ENCODE data around the gene ATXN2. TPM values are rescaled to one million over a fixed set of nuclear protein-coding genes. Genes with fewer than 3 reads are reported as not detected.
A peak's percentile ranks its signal among the peaks of the same experiment; 100 is the strongest.

The ATXN2 gene
- total RNA-seq, 2 experiments from 2014 or later, result 21.9 to 23.7 TPM

GRCh38 chr12:111418594-111418880 is 180.6 kb downstream of the ATXN2 start:
- no peak for DNase-seq
- intact Hi-C loops (cut with DNase I, micrococcal nuclease), result loop anchor here in 1 of 2 experiments (10.0 kb wide), 1 partner anchor 596 kb away; the partner anchor contains the start of genes ERP29 and TMEM116
- no peak for ATAC-seq (ENCODE audit: poor library complexity)
- peaks cover 29% of the 10 kb centered on the region for H3K4me1 Mint-ChIP-seq (ENCODE audit: low read depth)
- H3K4me3 ChIP-seq (ENCODE audit: low read length), result no peak overlapping the region
- peaks cover 25% of the 10 kb centered on the region for H3K4me1 ChIP-seq (ENCODE audit: insufficient read depth, low read length)
- no peak overlapping the region for H3K27ac ChIP-seq (ENCODE audit: low read depth in 1 of 2, low read length in 2 of 2)
- no peaks in the 10 kb centered on the region for H3K27me3 Mint-ChIP-seq
- peaks cover 43% of the 10 kb centered on the region for H3K36me3 ChIP-seq (ENCODE audit: insufficient read depth, low read length)
- TF ChIP-seq, protein P1, sequence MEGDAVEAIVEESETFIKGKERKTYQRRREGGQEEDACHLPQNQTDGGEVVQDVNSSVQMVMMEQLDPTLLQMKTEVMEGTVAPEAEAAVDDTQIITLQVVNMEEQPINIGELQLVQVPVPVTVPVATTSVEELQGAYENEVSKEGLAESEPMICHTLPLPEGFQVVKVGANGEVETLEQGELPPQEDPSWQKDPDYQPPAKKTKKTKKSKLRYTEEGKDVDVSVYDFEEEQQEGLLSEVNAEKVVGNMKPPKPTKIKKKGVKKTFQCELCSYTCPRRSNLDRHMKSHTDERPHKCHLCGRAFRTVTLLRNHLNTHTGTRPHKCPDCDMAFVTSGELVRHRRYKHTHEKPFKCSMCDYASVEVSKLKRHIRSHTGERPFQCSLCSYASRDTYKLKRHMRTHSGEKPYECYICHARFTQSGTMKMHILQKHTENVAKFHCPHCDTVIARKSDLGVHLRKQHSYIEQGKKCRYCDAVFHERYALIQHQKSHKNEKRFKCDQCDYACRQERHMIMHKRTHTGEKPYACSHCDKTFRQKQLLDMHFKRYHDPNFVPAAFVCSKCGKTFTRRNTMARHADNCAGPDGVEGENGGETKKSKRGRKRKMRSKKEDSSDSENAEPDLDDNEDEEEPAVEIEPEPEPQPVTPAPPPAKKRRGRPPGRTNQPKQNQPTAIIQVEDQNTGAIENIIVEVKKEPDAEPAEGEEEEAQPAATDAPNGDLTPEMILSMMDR (IDR thresholded peaks at IDR 0.05), result no peak
- H3K9me3 ChIP-seq (ENCODE audit: control insufficient read depth in 1 of 2, insufficient read depth in 1 of 2, low read length in 2 of 2), result no peaks in the 10 kb centered on the region
- no peaks in the 10 kb centered on the region for H3K9me3 Mint-ChIP-seq
- H3K27ac Mint-ChIP-seq, result no peak overlapping the region
- ChIA-PET POLR2A (interaction anchor here (1.1 to 1.5 kb wide), 2 partner anchors 11 to 16 kb away, joined by 4 to 6 read pairs; no protein-coding TSS in a partner anchor), CTCF (interaction anchor here (1.2 kb wide), 1 partner anchor 33 kb away, joined by 4 read pairs; no protein-coding TSS in a partner anchor)
- H3K27me3 ChIP-seq (ENCODE audit: control insufficient read depth in 1 of 2, insufficient read depth in 2 of 2, low read length in 2 of 2), result no peaks in the 10 kb centered on the region
- H3K36me3 Mint-ChIP-seq (ENCODE audit: low read depth), result peaks cover 57% of the 10 kb centered on the region
- no peak overlapping the region for H3K4me3 Mint-ChIP-seq

GRCh38 chr12:111417784-111418593 is 181.1 kb downstream of the ATXN2 start:
- H3K4me1 Mint-ChIP-seq (ENCODE audit: low read depth), result peaks cover 34% of the 10 kb centered on the region
- peaks cover 60% of the 10 kb centered on the region for H3K36me3 Mint-ChIP-seq (ENCODE audit: low read depth)

DNA sequence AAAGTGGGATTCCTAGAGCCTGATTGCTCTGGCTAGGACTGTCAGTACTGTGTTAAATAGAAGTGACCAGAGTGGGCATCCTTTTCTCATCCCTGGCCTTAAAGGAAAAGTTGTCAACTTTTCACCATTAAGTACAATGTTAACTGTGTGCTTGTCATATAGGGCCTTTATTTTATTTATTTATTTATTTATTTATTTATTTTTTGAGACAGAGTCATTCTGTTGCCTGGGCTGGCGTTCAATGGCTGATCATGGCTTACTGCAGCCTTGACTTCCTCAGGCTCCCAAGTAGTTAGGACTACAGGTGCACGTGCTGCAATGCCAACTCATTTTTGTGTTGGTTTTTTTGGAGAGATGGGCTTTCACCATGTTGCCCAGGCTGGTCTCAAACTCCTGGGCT is 181.8 kb downstream of the ATXN2 start:
- ATAC-seq (ENCODE audit: poor library complexity) (no peak), DNase-seq (no peak)
- Mint-ChIP-seq H3K4me1 (ENCODE audit: low read depth) (peaks cover 41% of the 10 kb centered on the region), H3K27me3 (no peaks in the 10 kb centered on the region), H3K36me3 (ENCODE audit: low read depth) (peaks cover 57% of the 10 kb centered on the region), H3K9me3 (no peaks in the 10 kb centered on the region), H3K27ac (peak overlapping the region; percentile 13), H3K4me3 (no peak overlapping the region)
- no peaks in the 10 kb centered on the region for H3K27me3 ChIP-seq (ENCODE audit: control insufficient read depth in 1 of 2, insufficient read depth in 2 of 2, low read length in 2 of 2)
- H3K27ac ChIP-seq (ENCODE audit: low read depth in 1 of 2, low read length in 2 of 2), result no peak overlapping the region
- H3K4me1 ChIP-seq (ENCODE audit: insufficient read depth, low read length), result peaks cover 35% of the 10 kb centered on the region
- TF ChIP-seq, protein P1 (IDR thresholded peaks at IDR 0.05), result no peak
- POLR2A ChIA-PET, result no interaction called here
- CTCF ChIA-PET, result no interaction called here
- H3K36me3 ChIP-seq (ENCODE audit: insufficient read depth, low read length), result peaks cover 45% of the 10 kb centered on the region
- intact Hi-C loops (cut with DNase I, micrococcal nuclease), result loop anchor here in 1 of 2 experiments (10.0 kb wide), 1 partner anchor 598 kb away; the partner anchor contains the start of genes ERP29 and TMEM116
- H3K9me3 ChIP-seq (ENCODE audit: control insufficient read depth in 1 of 2, insufficient read depth in 1 of 2, low read length in 2 of 2), result no peaks in the 10 kb centered on the region
- no peak overlapping the region for H3K4me3 ChIP-seq (ENCODE audit: low read length)

More at GRCh38 chr12:111417784-111418593, 181.1 kb downstream of the ATXN2 start:
- Histone ChIP-seq H3K36me3 (ENCODE audit: insufficient read depth, low read length) (peaks cover 45% of the 10 kb centered on the region), H3K4me3 (ENCODE audit: low read length) (no peak overlapping the region), H3K9me3 (ENCODE audit: control insufficient read depth in 1 of 2, insufficient read depth in 1 of 2, low read length in 2 of 2) (no peaks in the 10 kb centered on the region), H3K4me1 (ENCODE audit: insufficient read depth, low read length) (peaks cover 28% of the 10 kb centered on the region), H3K27me3 (ENCODE audit: control insufficient read depth in 1 of 2, insufficient read depth in 2 of 2, low read length in 2 of 2) (no peaks in the 10 kb centered on the region), H3K27ac (ENCODE audit: low read depth in 1 of 2, low read length in 2 of 2) (no peak overlapping the region)
- TF ChIP-seq, protein P1 (IDR thresholded peaks at IDR 0.05), result no peak
- intact Hi-C loops (cut with DNase I, micrococcal nuclease), result loop anchor here in 1 of 2 experiments (10.0 kb wide), 1 partner anchor 597 kb away; the partner anchor contains the start of genes ERP29 and TMEM116
- Mint-ChIP-seq H3K9me3 (no peaks in the 10 kb centered on the region), H3K27ac (no peak overlapping the region), H3K4me3 (no peak overlapping the region), H3K27me3 (no peaks in the 10 kb centered on the region)
- ATAC-seq (ENCODE audit: poor library complexity) (no peak), DNase-seq (no peak)
- CTCF ChIA-PET, result interaction anchor here (1.2 kb wide), 1 partner anchor 34 kb away, joined by 4 read pairs; no protein-coding TSS in a partner anchor
- POLR2A ChIA-PET, result interaction anchor here (1.1 kb wide), 1 partner anchor 16 kb away, joined by 4 read pairs; no protein-coding TSS in a partner anchor

All from CD4-positive, alpha-beta T cell (primary cell).